Astrocyte of the spinal cord (primary cell): Measurements from ENCODE around the gene FRS2.

Source experiments
- DNase-seq: peaks from one replicate; pipeline ENCODE4 v3.0.0; 2011; ENCODE audit warnings: low read depth, low spot score
- H3K4me3 ChIP-seq: 2 replicates; pipeline ENCODE4 v1.5.1; 2011; ENCODE audit warnings: low read depth, mild to moderate bottlenecking, low read length, moderate library complexity
- in situ Hi-C: cut with HindIII; loops from 2 replicates; pipeline ENCODE4 v1.10.0; 2017; ENCODE audit warnings: low sequenced_read_pairs
- TF ChIP-seq, protein P1 (sequence below): IDR thresholded peaks from 2 replicates; pipeline ENCODE4 v1.5.1; 2012; ENCODE audit warnings: low read depth, mild to moderate bottlenecking, low read length, inconsistent platforms

Gene FRS2, protein sequence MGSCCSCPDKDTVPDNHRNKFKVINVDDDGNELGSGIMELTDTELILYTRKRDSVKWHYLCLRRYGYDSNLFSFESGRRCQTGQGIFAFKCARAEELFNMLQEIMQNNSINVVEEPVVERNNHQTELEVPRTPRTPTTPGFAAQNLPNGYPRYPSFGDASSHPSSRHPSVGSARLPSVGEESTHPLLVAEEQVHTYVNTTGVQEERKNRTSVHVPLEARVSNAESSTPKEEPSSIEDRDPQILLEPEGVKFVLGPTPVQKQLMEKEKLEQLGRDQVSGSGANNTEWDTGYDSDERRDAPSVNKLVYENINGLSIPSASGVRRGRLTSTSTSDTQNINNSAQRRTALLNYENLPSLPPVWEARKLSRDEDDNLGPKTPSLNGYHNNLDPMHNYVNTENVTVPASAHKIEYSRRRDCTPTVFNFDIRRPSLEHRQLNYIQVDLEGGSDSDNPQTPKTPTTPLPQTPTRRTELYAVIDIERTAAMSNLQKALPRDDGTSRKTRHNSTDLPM

DNA sequence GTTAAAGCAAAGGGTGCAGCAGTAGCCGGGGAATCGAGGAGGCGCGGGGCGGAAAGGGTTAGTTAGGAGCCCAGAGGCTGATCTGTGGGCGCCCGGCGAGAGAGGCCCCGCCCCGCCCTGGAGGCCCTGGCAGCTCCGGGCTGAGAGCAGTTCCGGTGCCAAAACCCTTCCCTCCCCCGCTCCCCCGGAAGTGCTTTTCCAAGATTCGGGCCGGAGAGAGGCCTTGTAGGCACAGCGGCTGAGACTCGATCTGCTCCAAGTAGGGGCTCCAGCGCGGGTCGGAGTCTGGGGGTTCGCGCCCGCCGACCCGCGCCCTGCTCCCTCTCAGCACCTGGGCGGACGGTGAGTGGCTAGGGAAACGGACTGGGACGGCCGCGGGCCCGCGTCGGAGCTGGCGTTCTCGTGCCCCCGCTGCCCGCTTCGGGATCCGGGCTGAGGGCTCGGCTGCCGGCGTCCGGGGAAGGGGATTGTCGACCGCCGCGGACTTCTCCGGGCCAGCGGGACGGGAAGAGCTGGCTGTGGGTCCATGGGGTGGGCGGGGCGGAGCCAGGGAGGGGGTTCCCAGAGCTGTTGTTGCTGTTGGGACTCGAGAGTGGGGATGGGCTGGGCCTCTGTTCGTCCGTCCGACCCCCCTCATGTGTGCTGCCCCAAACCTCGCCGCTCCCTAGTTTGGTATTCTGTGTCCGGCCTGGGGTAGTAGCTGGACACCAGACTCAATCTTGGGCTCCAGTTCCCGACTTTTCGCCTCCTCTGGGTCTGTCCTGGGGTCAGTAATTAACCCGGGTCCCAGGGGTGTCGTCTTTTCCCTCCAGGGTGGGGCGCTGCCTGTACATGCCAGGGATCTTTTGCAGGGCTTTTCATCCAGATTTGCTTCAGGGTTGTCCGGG, at the start of gene FRS2:
TSS of gene FRS2 (plus strand) at position 200 of the 887 bp plus-strand sequence. CDS start 98,643 bp downstream, outside the sequence.
- TF ChIP-seq, protein P1, sequence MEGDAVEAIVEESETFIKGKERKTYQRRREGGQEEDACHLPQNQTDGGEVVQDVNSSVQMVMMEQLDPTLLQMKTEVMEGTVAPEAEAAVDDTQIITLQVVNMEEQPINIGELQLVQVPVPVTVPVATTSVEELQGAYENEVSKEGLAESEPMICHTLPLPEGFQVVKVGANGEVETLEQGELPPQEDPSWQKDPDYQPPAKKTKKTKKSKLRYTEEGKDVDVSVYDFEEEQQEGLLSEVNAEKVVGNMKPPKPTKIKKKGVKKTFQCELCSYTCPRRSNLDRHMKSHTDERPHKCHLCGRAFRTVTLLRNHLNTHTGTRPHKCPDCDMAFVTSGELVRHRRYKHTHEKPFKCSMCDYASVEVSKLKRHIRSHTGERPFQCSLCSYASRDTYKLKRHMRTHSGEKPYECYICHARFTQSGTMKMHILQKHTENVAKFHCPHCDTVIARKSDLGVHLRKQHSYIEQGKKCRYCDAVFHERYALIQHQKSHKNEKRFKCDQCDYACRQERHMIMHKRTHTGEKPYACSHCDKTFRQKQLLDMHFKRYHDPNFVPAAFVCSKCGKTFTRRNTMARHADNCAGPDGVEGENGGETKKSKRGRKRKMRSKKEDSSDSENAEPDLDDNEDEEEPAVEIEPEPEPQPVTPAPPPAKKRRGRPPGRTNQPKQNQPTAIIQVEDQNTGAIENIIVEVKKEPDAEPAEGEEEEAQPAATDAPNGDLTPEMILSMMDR, result peak; percentile 63
- in situ Hi-C loops, result no loop called here
- H3K4me3 ChIP-seq, result peak within 1 kb of the TSS; percentile 92
- peak; percentile 90 for DNase-seq

DNA sequence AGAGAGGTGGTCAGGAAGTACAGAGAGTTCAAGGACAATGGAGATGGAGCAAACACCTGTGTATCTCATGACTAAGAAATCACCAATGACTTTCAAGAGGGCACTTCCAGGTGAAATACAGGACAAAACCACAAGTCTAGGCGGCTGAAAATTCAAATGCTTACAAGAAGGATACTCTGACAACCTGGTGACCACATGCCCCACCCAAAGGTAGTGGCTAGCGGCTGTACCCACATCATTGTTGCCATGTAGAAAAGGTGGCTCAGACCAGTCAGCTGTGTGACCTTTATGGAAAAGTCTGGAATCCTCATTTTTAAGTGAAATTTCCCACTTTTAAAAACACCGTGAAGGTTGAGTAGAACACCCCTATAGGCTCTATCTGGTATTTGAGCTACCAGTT, 48.6 kb upstream of the FRS2 start:
- in situ Hi-C loops, result no loop called here

DNA sequence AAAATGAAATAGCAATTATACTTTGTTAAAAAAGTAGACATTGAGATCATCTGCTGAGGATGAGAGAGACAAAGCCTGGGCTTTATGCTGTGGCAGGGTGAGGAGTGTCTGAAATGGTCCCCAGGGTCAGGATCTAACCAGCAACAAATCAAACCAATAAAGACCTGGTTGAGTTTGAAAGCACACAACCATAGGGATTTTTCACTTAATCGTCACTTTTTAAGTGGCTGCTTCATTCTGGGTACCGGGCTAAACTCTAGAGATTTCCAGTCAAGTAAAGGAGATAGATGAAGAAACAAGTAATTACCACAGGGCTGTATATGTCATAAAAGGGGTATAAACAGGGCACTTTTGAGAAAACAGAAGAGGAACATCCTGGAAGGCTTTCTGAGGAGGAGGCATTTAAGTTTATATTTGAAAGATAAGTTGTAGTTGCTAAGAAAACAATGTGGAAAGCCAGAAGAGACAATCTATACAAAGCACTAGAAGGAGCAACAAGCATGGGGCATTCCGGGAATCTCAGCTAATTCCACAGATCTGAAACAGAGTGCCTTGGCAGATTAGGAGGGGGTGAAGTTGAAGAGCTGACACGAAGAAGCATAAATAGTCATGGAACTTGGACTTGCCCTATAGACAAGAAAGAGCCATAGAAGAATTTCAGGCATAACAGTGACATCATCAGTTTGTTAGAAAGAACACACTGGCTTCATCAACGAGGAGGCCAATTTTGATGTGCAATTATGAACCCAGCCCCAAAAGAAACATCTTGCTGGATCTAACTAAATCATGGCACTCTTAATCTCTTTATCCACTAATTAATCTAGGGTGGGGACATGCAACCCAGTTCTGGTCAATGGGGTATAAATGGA, 46.9 kb upstream of the FRS2 start:
- no peak for DNase-seq
- TF ChIP-seq, protein P1, result no peak
- no peak overlapping the region for H3K4me3 ChIP-seq
- in situ Hi-C loops, result no loop called here

More for the DNA sequence above, 48.6 kb upstream of the FRS2 start:
- TF ChIP-seq, protein P1, result no peak
- H3K4me3 ChIP-seq, result no peak overlapping the region
- DNase-seq, result no peak

DNA sequence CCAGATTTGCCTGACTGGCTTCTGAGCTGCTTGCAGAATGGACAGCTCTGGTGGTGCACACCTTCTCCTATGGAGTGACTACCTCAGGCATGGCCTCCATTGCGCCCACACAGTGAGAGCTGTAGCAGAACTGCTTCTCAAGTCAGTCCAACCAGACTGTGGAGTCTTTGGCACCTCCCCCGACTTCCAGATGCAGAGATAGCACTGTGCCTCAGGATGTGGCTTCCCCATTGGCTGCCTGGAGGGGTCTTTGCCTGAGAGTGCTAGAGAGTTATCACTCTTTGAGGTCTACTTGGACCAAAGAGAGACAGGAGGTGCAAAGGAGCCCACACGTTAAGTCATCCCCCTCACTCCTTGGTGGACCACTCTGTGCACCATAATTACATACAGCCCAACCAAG, 44.8 kb upstream of the FRS2 start:
- TF ChIP-seq, protein P1, result no peak
- in situ Hi-C loops, result no loop called here
- H3K4me3 ChIP-seq, result no peak overlapping the region
- DNase-seq, result no peak

DNA sequence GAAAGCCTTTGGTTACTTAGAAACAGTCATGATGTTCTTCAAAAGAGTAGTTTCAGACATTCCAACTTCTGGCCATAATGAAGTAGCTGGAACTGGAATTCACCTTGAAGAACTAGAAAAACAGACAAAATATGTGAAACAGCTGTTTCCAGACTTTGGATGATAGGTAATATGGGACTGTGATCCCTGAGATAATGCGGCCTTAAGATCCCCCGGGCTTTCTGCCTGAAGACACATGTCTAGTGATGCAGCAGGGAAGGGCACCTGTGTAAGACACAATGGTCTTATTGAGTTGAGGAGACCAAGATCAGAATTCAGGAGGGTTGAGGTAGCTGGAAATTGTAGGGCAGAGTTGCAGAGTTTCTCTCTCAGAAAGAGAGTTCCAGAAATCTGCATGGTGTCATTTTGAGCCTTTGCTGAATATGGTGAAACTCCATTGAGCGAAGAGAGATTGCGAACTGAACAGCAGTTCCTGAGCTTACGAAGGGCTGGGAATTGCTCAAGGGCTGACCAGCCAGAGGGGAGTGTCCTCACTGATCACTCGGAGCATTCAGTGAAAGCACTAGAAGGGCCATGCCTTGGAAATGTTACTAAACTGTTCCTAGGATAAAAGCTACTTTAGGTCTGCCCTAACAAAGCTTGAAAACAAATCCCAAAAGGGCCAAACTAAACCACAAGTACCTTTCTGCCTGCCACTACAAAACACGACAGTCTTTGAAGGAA, 41.7 kb upstream of the FRS2 start:
- no peak overlapping the region for H3K4me3 ChIP-seq
- in situ Hi-C loops, result no loop called here
- no peak for DNase-seq
- TF ChIP-seq, protein P1, result no peak
